T47D (cell line): ENCODE data around the gene NECAB2.

Experiments used
- DNase-seq, 2 experiments: peaks; one replicate each; pipeline versions ENCODE4 v3.0.0 to v3.0.0-alpha.2; 2011 to 2012; ENCODE audit warnings: low read depth in 1 of 2, low spot score in 1 of 2
- JUND ChIP-seq: IDR thresholded peaks from 2 replicates; pipeline ENCODE4 v1.6.1; 2012; ENCODE audit warnings: low read depth
- in situ Hi-C: cut with HindIII; loops from 2 replicates; pipeline ENCODE4 v1.10.0; 2016; ENCODE audit warnings: low sequenced_read_pairs, low pct_unique_long_range_greater_than_20kb

The NECAB2 gene

GRCh38 chr16:84036982-84037425, 69.0 kb downstream of the NECAB2 start:
- DNase-seq: no peak
- no peak for TF ChIP-seq JUND
- in situ Hi-C loops: no loop called here

GRCh38 chr16:84038469-84038868, 70.4 kb downstream of the NECAB2 start:
- no peak for DNase-seq
- no peak for TF ChIP-seq JUND
- in situ Hi-C loops: no loop called here

GRCh38 chr16:84039696-84040095, 71.7 kb downstream of the NECAB2 start:
- in situ Hi-C loops: no loop called here
- TF ChIP-seq JUND: no peak
- DNase-seq: no peak

GRCh38 chr16:84040226-84040822, 72.3 kb downstream of the NECAB2 start:
- in situ Hi-C loops: no loop called here
- TF ChIP-seq JUND: no peak
- DNase-seq: no peak

- TF ChIP-seq JUND: no peak
- DNase-seq: peak in 1 of 2 experiments; percentile 70
- in situ Hi-C loops: no loop called here
These were observed 73.1 kb downstream of the NECAB2 start for GRCh38 chr16:84040823-84041820.

GRCh38 chr16:84041881-84042280, 73.8 kb downstream of the NECAB2 start:
- DNase-seq: no peak
- in situ Hi-C loops: no loop called here
- TF ChIP-seq JUND: no peak

GRCh38 chr16:84042308-84042878, 74.3 kb downstream of the NECAB2 start, which contains the start of gene SLC38A8:
SLC38A8 (minus strand) TSS chr16:84042795; CDS start chr16:84042157, 638 bp downstream.
- no peak for TF ChIP-seq JUND
- no peak for DNase-seq
- in situ Hi-C loops: no loop called here

GRCh38 chr16:84042879-84043485, 74.9 kb downstream of the NECAB2 start:
- in situ Hi-C loops: no loop called here
- peak in 1 of 2 experiments; percentile 20 for DNase-seq
- no peak for TF ChIP-seq JUND

GRCh38 chr16:84043486-84044117, 75.6 kb downstream of the NECAB2 start:
- in situ Hi-C loops: no loop called here

GRCh38 chr16:84044118-84044488, 76.1 kb downstream of the NECAB2 start:
- in situ Hi-C loops: no loop called here
- no peak for TF ChIP-seq JUND
- DNase-seq: peak; percentile 55 to 71

More at GRCh38 chr16:84043486-84044117, 75.6 kb downstream of the NECAB2 start:
- TF ChIP-seq JUND: no peak
- DNase-seq: no peak

GRCh38 chr16:84045001-84045817, 77.2 kb downstream of the NECAB2 start:
- DNase-seq: no peak
- no peak for TF ChIP-seq JUND
- in situ Hi-C loops: no loop called here
